ENCODE measurements around the gene LCE4A. TPM values are rescaled to one million over a fixed set of nuclear protein-coding genes. Genes with fewer than 3 reads are reported as not detected.

Gene LCE4A
- polyA plus RNA-seq, 1 donor from 2014 or later, result not detected

DNA sequence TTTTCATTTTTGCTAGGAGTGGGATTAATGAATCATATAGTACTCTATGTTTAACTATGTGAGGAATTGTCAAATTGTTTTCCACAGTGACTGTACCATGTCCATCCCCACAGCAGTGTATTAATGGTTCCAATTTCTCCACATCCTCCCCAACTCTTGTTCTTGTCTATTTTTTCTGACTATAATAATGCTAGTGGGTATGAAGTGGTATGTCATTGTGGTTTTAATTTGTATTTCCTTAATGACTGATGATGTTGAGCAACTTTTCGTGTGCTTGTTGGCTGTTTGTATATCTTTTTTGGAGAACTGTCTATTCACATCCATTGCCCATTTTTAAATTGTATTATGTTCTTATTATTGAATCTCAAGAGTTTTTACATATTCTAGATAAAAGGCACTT lies 39.9 kb downstream of the LCE4A start:
- Histone ChIP-seq H3F3A (ENCODE audit: insufficient read depth, low read length, poor library complexity, severe bottlenecking) (no peaks in the 10 kb centered on the region), H4K20me1 (ENCODE audit: insufficient read depth) (no peaks in the 10 kb centered on the region), H3K27me3 (ENCODE audit: insufficient read depth, low read depth, low read length) (no peaks in the 10 kb centered on the region), H3K4me2 (ENCODE audit: low read length) (no peak overlapping the region), H3K27ac (ENCODE audit: low read length) (no peak overlapping the region), H3K4me3 (ENCODE audit: low read length) (no peak overlapping the region), H3K9ac (ENCODE audit: low read length) (no peak overlapping the region), H3K9me3 (ENCODE audit: low read length) (no peaks in the 10 kb centered on the region), H2AFZ (ENCODE audit: low read depth, low read length) (no peak overlapping the region), H3K79me2 (replicated peaks; ENCODE audit: insufficient read depth, low read length) (no peaks in the 10 kb centered on the region), H3K9me2 (ENCODE audit: insufficient read depth, low read length) (no peaks in the 10 kb centered on the region), H3K36me3 (ENCODE audit: insufficient read depth, low read length) (no peaks in the 10 kb centered on the region)
- TF ChIP-seq RAD21 (conservative IDR thresholded peaks at IDR 0.05), result no peak
- TF ChIP-seq EP300 (conservative IDR thresholded peaks at IDR 0.05; ENCODE audit: poor library complexity, severe bottlenecking), result no peak
- no peak for TF ChIP-seq SMC3 (conservative IDR thresholded peaks at IDR 0.05; ENCODE audit: poor library complexity)
- no peak for TF ChIP-seq MXI1 (conservative IDR thresholded peaks at IDR 0.05; ENCODE audit: poor library complexity, severe bottlenecking)

DNA sequence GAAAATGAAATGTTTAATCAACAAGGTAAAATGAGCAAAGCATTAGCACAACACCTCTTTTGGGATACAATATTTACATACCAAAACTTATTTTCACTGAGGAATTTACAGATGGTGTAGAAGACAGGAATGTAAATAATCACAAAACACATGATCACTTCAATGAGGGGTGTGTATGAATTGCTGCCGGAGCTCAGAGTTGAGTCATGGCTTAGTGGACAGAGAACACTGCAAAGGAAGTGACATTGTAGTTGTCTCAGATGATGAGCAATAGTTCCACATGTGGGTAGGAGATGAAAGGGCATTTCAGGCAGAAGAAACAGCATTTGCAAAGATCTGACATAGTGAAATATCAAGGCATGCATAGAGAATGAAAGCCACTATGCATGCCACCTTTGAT lies 44.3 kb downstream of the LCE4A start:
- Histone ChIP-seq H3K36me3 (ENCODE audit: insufficient read depth, low read length) (no peaks in the 10 kb centered on the region), H3K9ac (ENCODE audit: low read length) (no peak overlapping the region), H3K4me3 (ENCODE audit: low read length) (no peak overlapping the region), H3K4me2 (ENCODE audit: low read length) (no peak overlapping the region), H3K9me2 (ENCODE audit: insufficient read depth, low read length) (no peaks in the 10 kb centered on the region), H3K27ac (ENCODE audit: low read length) (no peak overlapping the region), H4K20me1 (ENCODE audit: insufficient read depth) (no peaks in the 10 kb centered on the region), H3F3A (ENCODE audit: insufficient read depth, low read length, poor library complexity, severe bottlenecking) (no peaks in the 10 kb centered on the region), H3K27me3 (ENCODE audit: insufficient read depth, low read depth, low read length) (no peaks in the 10 kb centered on the region), H3K9me3 (ENCODE audit: low read length) (peaks cover 3% of the 10 kb centered on the region), H2AFZ (ENCODE audit: low read depth, low read length) (no peak overlapping the region), H3K79me2 (replicated peaks; ENCODE audit: insufficient read depth, low read length) (no peaks in the 10 kb centered on the region)
- TF ChIP-seq MXI1 (conservative IDR thresholded peaks at IDR 0.05; ENCODE audit: poor library complexity, severe bottlenecking), result no peak
- TF ChIP-seq TAF1 (IDR thresholded peaks at IDR 0.05; ENCODE audit: low read depth), result no peak
- TF ChIP-seq EP300 (conservative IDR thresholded peaks at IDR 0.05; ENCODE audit: poor library complexity, severe bottlenecking), result no peak
- TF ChIP-seq, protein P1, sequence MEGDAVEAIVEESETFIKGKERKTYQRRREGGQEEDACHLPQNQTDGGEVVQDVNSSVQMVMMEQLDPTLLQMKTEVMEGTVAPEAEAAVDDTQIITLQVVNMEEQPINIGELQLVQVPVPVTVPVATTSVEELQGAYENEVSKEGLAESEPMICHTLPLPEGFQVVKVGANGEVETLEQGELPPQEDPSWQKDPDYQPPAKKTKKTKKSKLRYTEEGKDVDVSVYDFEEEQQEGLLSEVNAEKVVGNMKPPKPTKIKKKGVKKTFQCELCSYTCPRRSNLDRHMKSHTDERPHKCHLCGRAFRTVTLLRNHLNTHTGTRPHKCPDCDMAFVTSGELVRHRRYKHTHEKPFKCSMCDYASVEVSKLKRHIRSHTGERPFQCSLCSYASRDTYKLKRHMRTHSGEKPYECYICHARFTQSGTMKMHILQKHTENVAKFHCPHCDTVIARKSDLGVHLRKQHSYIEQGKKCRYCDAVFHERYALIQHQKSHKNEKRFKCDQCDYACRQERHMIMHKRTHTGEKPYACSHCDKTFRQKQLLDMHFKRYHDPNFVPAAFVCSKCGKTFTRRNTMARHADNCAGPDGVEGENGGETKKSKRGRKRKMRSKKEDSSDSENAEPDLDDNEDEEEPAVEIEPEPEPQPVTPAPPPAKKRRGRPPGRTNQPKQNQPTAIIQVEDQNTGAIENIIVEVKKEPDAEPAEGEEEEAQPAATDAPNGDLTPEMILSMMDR (IDR thresholded peaks at IDR 0.05; ENCODE audit: poor library complexity, severe bottlenecking), result no peak
- TF ChIP-seq RAD21 (conservative IDR thresholded peaks at IDR 0.05), result no peak
- TF ChIP-seq POLR2AphosphoS5 (IDR thresholded peaks at IDR 0.05), result no peak
- no peak for TF ChIP-seq SMC3 (conservative IDR thresholded peaks at IDR 0.05; ENCODE audit: poor library complexity)
- TF ChIP-seq EZH2 (IDR thresholded peaks at IDR 0.05; ENCODE audit: borderline replicate concordance, insufficient read depth, low read length, poor library complexity, severe bottlenecking), result no peak
- TF ChIP-seq, protein P2, sequence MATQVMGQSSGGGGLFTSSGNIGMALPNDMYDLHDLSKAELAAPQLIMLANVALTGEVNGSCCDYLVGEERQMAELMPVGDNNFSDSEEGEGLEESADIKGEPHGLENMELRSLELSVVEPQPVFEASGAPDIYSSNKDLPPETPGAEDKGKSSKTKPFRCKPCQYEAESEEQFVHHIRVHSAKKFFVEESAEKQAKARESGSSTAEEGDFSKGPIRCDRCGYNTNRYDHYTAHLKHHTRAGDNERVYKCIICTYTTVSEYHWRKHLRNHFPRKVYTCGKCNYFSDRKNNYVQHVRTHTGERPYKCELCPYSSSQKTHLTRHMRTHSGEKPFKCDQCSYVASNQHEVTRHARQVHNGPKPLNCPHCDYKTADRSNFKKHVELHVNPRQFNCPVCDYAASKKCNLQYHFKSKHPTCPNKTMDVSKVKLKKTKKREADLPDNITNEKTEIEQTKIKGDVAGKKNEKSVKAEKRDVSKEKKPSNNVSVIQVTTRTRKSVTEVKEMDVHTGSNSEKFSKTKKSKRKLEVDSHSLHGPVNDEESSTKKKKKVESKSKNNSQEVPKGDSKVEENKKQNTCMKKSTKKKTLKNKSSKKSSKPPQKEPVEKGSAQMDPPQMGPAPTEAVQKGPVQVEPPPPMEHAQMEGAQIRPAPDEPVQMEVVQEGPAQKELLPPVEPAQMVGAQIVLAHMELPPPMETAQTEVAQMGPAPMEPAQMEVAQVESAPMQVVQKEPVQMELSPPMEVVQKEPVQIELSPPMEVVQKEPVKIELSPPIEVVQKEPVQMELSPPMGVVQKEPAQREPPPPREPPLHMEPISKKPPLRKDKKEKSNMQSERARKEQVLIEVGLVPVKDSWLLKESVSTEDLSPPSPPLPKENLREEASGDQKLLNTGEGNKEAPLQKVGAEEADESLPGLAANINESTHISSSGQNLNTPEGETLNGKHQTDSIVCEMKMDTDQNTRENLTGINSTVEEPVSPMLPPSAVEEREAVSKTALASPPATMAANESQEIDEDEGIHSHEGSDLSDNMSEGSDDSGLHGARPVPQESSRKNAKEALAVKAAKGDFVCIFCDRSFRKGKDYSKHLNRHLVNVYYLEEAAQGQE (IDR thresholded peaks at IDR 0.05; ENCODE audit: borderline replicate concordance), result no peak
